Amniotic epithelial cell (primary cell): ENCODE measurements around the gene E2F3.

Experiments used
- DNase-seq: peaks from one replicate; pipeline ENCODE4 v3.0.0-alpha.2; 2010; ENCODE audit warnings: low read depth

Gene E2F3

DNA sequence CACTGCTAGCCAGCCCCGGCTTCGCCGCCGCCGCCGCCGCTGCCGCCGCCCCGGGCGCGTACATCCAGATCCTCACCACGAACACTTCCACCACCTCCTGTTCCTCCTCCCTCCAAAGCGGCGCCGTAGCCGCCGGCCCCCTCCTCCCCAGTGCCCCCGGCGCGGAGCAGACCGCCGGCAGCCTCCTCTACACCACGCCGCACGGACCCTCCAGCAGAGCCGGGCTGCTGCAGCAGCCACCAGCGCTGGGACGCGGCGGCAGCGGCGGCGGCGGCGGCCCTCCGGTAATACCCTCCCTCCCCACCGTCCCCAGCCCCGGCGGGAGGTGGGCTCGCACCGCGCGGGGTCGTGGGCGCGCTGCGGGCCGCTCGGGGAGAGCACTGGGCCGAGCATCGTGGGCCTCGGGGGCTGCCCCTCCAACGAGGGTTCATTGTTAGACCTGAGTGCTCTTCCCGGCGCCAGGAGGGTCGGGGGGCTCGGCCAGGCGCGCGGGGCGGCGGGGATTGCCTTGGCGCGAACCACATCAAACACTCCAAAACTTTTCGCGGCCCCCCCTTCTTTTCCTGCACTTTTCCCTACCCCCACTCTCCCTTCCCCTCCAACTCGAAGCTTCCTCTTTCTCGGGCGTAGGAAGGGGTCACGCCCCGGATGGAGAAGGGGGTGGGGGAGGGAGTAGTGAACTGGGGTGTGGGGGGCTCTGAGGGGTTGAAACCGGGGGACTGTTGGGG lies 827 bp downstream of the E2F3 start:
- peak; percentile 40 for DNase-seq

DNA sequence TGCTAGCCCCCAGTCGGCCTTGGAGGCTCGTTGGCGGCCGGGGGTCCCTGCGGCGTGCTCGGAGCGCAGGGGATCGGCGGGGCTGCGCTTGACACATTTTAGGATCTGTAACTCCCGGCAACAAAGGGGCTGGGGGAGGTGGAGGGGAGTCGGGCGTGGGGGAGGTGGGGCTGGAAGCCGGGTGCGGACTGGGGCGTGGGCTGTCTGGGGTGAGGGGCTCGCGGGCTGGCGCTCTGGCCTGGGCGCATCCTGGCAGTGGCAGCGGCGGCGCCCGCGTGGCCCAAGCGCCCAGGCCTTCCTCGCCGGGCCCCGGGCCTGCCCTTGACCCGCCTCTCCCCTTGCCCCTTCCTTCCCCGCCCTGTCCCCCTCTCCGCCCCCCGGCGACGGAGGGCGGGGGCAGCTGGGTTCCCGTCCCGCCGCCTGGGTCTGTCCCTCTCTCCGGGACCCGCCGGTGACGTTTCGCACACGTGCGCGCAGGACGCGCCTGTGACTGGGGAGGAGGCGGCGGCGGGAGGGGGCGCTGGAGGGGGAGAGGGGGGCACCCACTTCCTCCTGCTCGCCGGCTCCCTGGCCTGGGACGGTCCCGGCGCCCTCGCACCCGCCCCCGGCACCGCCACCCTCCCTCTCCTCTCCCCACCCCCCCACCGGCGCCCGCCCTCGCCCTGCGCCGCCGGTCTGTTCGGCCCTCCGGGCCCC lies 1.5 kb downstream of the E2F3 start:
- DNase-seq: peak; percentile 66

DNA sequence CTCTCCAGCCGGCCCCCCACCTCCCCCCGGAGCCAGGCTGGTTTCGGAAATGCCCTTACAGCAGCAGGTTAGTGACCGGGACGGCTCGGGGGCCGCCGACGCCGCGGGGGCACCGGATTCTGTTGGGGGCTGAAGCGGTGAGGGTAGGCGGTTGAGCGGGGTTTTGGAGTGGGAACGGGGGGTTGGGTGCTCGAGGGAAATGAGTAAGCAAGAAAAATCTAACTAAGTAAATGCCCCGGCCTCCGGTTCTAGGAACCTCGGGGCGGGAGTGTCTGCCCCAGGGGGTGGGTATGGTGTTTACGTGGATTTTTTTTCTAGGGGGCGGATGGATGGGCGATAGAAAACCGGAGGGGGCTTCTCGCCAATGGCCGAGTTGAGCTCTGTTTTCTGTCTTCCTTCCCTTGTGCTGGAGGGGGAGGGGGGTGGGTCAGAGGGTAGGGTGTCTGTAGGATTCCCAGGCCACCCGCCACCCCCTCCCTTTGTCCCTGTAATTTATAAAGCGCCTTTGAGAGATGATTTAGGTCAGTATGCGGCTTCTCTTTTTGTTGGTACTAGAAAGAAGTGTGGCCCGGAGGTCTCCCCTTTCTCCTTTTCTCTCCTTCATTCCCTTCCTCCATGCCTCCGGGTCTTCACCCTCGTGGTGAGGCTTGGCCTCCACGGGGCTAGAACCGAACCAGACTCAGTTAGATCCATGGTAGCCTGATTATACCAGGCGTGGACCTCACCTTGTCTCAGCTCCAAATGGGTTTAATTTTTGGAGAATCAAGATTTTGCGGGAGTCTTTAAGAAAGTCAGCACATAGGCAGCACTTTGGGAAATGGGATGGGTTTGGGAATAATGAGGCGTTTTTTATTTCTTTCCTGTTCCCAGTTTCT lies 2.3 kb downstream of the E2F3 start:
- peak; percentile 58 for DNase-seq

DNA sequence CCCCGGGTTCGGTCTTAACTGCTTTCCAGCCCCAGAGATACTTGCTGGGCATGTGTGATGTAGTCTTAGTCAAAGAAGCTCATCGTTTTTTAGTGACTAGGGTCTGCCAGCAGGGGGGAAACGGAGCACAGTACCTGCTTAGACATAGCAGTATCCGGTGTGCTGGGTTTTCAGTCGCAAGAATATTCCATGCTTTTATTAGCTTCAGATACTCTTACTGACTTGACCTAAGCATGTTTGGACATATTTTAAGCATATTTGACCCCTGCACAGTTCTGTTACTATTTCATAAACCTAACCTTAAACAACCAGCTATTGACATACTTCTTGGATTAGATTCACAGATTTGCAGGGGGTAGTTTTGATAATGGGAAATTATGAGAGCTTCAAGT lies 3.0 kb downstream of the E2F3 start:
- peak; percentile 77 for DNase-seq

DNA sequence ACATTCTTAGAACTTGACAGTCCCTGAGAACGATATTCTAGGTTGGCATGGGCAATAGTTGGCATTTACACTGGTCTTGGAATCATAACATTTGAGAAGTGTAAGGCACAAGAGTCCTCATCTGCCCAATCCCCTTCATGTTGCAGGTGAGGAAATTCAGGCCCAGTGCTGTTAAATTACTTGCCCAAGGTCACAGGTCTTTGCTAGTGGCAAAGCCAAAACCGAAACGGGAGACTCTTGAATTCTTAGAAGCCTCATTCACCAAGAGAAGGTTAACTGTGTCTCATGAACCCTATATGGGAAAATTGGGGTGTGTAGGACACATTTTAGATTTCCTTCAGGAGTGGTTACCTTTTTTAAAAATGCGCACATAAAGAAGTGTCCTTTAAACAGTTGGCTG lies 7.2 kb downstream of the E2F3 start:
- no peak for DNase-seq

DNA sequence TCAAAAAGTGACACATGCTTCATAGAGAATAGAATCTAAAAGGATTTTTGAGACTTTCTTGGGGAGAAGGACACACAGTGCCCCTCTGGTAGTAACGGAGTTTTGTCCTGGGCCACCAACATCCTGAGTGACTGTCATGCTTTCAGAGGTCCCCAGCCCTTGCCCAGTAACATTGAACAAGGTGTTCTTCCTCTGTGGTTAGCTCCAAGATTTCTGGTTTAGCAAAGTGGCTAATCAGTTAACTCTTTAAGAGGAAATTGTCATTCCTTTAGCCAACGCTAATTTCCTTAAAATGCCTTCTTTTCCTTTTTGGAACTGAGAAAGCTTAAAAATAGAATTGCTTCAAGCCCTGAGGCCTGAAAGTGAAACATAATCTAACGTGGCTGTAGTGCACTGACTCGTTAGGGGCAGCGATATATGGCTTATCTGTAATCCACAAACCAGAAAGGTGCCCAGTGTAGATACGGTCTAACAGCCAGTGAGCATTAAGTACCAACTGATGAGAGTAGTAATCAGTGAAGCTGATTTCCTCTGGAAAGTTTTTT lies 7.8 kb downstream of the E2F3 start:
- DNase-seq: no peak

DNA sequence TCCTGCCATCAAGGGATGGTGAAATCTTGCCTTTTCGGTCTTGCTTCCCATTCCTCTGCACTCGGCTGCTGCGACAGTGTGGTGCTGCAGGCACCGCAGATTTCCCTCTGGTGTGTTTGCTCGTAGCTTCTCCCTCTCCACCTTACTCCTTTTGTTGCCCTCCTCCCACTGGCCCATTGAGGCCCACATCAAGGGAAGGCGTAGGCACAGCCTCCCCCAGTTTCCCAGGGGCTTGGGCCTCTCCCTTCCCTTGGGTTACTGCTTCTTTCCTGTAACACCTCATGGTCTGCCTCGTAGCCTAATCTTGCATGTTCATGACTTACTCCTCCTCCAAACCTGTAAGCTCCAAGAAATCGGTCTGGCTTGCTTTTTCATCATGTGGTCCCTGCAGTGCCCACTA lies 9.9 kb downstream of the E2F3 start:
- no peak for DNase-seq

DNA sequence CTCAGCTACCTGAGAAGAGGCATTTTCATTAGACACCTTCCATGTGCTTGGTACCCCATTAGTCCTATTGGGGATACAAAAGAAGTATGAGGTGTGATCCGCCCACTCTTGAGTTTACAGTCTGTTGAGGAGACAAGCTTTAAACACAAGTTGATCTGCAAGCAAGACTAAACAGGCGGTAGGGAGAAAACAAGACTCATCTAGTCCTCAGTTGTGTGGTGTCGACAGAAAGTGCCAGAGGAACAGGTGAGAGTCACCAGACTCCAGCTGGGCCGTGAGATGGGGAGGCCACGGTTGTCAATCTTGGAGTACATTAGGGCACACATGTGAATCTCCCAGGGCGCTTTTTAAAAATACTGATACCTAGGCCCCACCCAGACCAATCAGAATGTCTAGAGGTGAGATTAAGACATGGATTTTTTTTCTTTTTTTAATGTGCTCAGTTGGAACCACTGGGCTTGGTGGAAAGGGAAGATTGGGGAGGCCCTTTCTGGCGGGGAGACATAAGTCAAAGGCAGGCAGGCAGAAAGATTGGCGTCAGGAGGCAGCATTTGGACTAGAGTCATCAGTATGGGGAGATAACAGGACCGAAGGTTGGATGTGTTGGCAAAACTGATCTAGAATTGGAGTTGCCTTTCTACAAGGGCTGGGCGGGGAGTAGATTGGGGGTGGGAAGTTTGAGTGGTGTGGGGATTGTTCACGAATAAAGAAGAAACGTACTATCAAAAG lies 10.4 kb downstream of the E2F3 start:
- no peak for DNase-seq

DNA sequence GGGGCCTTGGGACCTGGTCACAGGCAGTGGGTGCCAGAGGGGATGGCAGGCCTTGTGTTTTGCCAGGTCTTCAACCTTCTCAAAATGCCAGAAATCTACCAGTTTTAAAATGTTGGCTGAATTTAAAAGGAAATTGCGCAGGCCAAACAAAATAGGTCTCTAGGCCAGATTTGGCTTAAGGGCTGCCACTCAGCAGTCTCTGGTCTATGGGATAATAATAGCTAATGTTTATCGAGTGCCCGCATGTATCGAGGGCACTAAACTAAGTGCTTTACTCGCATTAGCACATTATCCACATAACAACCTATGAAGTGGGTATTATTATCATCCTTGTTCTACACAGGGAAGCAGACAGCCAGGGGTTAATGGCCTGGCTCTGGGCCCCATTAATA lies 11.0 kb downstream of the E2F3 start:
- no peak for DNase-seq

DNA sequence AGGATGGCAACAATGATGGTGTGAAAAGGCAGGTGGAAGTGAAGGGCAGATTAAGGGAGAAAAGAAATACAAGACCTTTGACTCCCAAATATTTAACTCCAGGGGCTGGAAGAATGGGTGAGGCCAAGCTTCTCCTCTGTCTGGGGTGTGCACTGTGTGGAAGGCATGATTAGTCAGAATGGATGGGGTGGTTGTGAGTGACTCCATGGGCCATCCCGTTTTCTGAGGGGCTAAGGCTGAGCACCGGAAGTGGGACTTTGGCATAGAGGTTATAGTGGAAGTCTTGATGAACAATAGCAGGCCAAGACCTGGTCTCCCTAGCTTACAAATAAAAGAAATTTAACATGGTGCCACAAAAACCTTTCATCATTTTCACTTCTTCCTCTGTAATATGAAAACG lies 12.1 kb downstream of the E2F3 start:
- no peak for DNase-seq

DNA sequence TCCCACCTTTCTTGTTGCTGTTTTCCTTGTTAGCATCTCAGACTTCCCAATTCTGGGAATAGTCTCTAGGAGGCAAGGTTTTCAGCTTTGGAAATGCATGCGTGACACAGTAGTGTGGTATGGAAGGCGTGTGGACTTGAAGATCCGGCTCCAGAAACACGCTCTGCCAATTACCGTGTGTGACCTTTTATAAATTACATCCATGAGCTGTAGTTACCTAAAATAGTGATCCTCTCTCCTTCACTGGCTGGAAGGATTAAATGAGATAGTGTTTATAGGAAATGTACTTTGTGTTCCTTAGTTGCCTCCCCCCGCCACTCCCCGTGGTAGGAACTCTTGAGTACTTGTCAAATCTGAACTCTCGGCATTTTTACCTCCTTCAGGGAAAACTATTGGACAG lies 13.0 kb downstream of the E2F3 start:
- DNase-seq: no peak

DNA sequence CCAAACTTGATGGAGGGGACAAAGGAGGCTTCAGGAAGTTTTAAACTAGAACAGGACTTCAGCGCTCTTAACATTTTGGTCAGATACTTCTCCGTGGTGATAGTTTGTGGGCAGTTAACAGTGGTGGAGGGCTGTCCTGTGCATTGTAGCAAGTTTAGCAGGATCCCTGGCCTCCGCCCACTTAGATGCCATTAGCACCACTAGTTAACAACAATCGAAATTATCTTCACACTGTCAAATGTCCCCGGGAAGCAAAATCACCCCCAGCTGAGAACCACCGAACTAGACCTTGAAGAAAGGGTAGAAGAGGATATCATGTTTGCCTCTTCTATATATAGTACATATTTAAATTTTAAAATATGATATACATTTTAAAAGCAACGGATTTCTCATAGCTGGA lies 13.6 kb downstream of the E2F3 start:
- DNase-seq: no peak

DNA sequence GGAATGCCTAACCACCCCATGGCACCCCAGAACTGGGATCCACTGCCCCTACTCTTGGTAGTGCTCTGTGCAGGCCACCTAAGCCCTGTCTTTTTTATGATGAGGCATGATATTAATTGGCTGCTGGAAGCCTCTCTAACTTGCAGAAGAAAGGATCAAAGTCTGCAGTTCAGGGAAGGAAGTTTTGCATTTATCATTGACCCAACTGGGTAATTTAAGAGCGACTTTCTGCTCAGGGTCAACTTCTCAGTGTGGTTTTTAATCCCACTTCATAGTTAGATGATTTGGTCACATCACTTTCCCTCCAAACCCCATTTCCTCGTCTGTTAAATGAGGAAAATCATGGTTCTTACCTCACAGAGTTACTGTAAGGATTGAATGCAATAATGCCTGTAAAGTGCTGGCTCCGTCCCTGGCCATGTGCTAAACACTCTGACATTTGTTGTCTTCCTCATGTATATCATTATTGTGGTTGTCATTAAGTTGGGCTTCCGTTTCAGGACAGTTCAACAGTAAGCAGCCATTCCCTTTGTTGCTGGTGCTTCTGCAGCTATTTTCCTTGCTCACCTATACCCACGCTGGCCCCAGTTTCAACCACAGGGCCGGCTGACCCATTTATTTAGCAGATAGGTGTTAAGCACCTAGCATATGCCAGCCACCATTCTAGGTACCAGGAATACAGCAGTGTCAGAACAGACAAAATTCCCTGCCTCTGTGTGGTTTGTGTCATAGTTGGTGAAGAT lies 14.2 kb downstream of the E2F3 start:
- peak; percentile 22 for DNase-seq

DNA sequence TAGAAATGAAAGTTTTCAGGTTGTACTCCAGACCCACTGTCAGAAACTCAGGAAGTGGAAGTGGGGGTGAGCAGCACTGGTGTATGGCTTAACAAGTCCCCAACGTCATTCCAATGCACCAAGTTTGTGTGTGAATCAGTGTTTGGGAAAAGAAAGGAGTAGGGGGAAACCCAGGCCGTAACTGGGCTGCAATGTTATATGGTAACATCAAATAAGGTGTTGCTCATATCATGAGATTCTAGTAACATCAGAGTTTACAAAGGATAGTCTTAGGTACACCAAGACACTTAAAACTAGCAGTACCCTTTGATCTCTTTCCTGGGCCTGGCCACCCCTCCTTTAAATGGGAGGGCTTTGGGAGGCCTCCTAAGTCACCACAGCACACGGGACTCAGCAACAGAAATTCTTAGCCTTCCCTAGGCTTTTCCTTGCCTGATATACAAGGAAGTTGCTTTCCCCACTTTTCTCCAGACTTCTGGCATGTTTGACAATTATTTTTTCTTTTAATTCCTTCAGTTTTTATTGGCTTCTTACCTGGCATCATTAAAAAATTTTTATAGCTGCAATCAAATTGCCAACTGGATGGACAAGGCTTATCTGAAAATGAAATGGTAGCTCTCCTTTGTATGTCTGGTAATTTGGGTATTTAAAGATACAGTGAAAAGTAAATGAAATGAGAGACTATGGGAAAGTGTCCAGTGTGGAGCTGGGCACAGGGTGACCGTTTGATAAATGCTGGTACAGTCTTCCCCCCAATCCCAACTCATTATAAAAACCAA lies 15.1 kb downstream of the E2F3 start:
- DNase-seq: no peak

DNA sequence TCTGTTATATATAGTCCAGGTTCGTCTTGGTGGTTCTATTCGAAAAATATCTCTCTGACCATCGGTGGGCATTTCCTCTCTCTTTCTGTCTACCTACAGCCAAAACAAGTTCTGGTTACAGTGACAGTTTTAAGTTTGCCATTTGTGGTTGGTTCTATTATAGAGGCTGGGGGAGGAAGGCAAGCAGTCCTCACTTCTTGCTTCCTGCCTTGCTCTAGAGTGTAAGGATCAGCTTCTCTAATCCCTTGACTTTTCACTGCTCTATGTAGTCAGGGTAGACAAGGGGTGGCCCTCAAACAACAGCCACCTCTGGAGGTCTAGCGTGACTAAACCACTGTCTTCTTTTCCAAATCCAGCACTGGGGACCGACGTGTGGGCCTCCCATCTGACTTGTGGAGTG lies 16.1 kb downstream of the E2F3 start:
- no peak for DNase-seq

DNA sequence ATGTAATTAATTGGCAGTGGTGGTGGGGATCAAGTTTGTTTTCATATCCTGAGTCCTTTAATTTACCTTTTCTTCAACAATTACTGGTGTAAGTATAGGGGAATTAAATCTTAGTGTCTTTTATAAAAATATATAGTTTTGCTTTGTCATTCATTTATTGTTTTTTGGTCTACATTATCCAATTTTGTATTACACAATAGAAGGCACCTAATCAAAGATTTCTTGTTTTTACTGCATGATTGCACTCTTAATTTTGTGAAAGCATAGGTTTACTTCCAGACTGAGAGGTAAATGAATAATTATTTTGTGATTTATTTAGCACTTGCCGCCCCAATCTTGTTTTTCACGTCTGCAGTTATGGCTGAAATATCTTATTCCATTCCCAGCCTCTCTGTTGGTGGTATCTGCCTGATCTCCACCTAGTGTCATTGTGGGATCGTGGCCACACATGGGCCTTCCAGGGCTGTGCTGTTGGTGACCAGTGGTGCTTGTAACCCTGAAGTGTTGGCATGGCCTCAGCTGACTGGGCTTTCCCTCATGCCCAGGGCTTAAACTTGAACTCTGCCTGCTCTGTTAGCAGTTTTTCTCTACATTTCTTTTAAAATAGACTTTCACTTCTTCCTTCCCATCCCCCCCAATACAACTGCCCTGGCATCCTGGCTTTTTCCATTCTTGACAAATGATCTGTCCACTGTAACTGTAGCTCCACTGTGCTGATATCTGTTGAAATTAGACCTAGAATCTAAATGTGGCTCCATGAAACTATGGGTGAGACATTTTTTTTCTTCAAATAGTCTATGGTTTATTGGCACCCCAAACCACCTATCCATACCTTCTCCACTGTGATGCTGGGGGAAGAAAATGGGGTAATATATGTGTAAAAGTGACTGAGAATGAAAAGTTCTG lies 24.8 kb downstream of the E2F3 start:
- no peak for DNase-seq

DNA sequence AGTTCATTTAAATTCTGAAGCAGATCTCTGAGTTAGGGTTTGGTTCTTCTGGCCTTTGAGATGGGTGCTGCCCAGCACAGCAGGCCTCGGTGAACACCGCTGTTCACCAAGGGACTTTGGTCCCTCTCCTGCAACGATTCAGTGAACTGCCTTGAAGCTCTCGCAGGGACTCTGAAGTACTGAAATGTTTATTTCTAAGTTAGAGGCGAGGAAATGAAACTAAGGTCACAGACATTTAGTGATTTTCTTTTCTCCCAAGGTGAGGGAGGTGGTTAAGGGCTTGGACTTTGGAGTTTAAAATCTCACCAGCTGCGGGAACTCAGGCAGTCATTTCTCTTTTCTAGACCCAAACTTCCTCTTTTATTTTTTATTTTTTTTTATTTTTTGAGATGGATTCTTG lies 26.2 kb downstream of the E2F3 start:
- DNase-seq: no peak

DNA sequence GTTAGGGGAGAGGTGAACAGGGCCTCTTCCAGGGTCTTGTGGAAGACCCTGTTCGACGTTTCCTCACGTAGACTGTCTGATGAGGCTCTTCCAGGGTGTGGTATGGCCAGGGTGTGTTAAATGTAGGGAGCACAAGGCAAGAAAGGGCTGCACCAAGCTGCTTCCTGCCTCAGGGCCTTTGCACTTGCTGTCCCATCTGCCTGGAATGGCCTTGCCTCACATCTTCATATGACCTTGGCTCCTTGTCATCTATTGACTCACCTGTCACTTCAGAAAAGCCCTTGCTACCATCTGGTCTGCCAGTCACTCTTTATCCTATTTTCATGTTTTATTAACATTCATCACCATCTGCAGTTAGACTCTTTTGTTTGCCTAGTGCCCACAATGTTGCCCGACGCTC lies 31.0 kb downstream of the E2F3 start:
- no peak for DNase-seq

DNA sequence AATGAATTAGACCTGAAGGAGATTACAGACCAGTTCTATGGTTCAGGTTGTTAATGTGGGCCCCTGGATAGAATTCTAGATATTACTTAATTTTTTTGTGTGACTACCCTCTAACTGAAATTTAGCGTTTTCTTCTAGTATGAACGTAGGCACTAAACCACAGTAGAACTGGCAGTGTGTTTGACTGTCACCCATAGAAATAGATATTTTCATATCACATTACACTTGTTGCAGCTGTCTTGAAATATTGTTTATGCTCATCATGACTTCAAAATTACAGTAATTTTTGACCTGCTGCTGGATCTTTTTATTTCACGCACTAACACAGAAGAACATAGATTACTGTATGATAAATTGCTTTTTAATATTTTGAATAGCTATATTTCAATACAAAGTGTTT lies 31.6 kb downstream of the E2F3 start:
- no peak for DNase-seq
